ENCODE results near the gene C5orf52.
"Not testable (repeated sequence)": the region's sequence is repeated elsewhere in the genome, so short reads cannot be mapped to it uniquely, and the experiment has no call there.

C5orf52 gene

DNA sequence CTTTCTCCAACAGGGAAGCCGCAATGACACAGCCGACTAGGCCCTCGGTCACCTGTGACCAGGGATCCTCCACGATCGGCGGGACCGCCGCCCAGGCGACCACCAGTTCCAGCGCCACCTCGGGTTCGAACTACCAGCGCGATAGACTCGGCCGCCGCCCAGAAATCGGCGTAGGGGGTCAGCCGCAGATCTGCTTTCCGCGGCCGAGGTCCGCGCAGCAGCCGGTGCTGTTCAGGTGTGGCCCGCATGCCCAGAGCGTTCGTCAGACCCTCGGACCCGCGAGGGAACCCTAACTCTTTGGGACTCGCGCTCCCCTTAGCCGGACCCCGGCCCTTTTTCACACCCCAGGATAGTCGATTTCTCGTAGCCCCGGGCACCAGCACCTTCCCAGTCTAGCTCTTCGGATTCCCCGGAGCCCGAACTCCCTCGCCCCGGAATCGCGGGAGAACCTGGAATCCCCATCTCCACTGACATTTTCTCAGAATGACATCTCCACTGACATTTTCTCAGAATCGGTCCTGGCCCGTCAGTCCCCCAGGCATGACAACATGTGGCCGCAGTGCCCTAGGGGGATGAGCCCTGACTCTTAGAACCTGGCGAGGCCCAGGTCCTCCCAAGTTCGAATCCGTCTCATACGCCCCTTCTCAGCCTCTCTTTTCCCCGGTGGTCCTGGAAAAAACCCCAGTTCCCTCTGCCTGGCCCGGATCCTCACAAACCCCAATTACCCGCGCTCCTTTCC, 428 bp downstream of the C5orf52 start:
- H3K4me3 ChIP-seq (ENCODE audit: low read depth, low read length), result no peak overlapping the region
- TF ChIP-seq POLR2A (IDR thresholded peaks at IDR 0.05; ENCODE audit: extremely low read depth, insufficient read length), result no peak
- TF ChIP-seq, protein P1, sequence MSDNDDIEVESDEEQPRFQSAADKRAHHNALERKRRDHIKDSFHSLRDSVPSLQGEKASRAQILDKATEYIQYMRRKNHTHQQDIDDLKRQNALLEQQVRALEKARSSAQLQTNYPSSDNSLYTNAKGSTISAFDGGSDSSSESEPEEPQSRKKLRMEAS (IDR thresholded peaks at IDR 0.05; ENCODE audit: low read depth, low read length), result no peak
- TF ChIP-seq MYC (IDR thresholded peaks at IDR 0.05; ENCODE audit: low read depth, low read length), result no peak
- TF ChIP-seq CTCF (IDR thresholded peaks at IDR 0.05; ENCODE audit: low read depth, low read length), result no peak
- no peak for DNase-seq (ENCODE audit: low read depth)

DNA sequence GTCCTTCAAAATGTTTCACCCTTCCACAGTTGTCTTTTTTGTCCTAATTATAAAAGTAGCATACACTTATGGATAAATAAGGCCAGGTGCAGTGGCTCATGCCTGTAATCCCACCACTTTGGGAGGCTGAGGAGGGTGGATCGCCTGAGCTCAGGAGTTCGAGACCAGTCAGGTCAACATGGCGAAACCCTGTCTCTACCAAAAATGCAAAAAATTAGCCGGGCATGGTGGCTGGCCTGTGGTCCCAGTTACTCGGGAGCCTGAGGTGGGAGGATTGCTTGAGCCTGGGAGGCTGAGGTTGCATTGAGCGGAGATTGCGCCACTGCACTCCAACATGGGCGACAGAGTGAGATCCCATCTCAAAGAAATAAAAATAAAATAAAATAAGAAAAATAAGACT, 1.6 kb downstream of the C5orf52 start:
- TF ChIP-seq CTCF (IDR thresholded peaks at IDR 0.05; ENCODE audit: low read depth, low read length) (no peak), POLR2A (IDR thresholded peaks at IDR 0.05; ENCODE audit: extremely low read depth, insufficient read length) (no peak), MYC (IDR thresholded peaks at IDR 0.05; ENCODE audit: low read depth, low read length) (no peak)
- TF ChIP-seq, protein P1 (IDR thresholded peaks at IDR 0.05; ENCODE audit: low read depth, low read length), result no peak
- H3K4me3 ChIP-seq (ENCODE audit: low read depth, low read length), result no peak overlapping the region
- no peak for DNase-seq (ENCODE audit: low read depth)

- not testable (repeated sequence) for H3K4me3 ChIP-seq (ENCODE audit: low read depth, low read length); DNase-seq (ENCODE audit: low read depth)
These were observed 3.0 kb downstream of the C5orf52 start for GRCh38 chr5:157674351-157674750.

- TF ChIP-seq CTCF (IDR thresholded peaks at IDR 0.05; ENCODE audit: low read depth, low read length), result no peak
- no peak for TF ChIP-seq MYC (IDR thresholded peaks at IDR 0.05; ENCODE audit: low read depth, low read length)
- no peak for TF ChIP-seq POLR2A (IDR thresholded peaks at IDR 0.05; ENCODE audit: extremely low read depth, insufficient read length)
- TF ChIP-seq, protein P1 (IDR thresholded peaks at IDR 0.05; ENCODE audit: low read depth, low read length), result no peak
- no peak overlapping the region for H3K4me3 ChIP-seq (ENCODE audit: low read depth, low read length)
- DNase-seq (ENCODE audit: low read depth), result no peak
These were observed 6.6 kb downstream of the C5orf52 start for GRCh38 chr5:157677931-157678330.

DNA sequence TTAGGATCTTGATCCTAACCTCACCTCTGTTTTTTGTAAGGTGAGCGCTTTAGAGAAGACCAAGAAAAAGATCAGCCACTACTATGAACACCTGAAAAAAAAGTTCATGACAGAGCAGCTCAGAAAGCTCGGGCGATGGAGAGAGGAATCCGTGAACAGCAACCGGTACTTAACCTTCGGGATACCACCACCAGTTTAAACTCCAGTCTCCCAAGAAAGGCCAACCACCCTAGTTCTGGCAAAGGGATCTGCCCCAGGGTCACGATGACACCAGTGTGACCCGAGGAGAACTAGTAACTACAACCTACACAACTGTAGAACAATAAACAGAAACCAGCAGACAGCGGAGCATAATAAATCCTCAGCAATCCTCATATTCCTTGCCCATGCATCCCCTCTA, 8.5 kb downstream of the C5orf52 start:
- TF ChIP-seq, protein P1 (IDR thresholded peaks at IDR 0.05; ENCODE audit: low read depth, low read length), result no peak
- TF ChIP-seq POLR2A (IDR thresholded peaks at IDR 0.05; ENCODE audit: extremely low read depth, insufficient read length), result no peak
- no peak for TF ChIP-seq MYC (IDR thresholded peaks at IDR 0.05; ENCODE audit: low read depth, low read length)
- TF ChIP-seq CTCF (IDR thresholded peaks at IDR 0.05; ENCODE audit: low read depth, low read length), result no peak
- no peak for DNase-seq (ENCODE audit: low read depth)
- H3K4me3 ChIP-seq (ENCODE audit: low read depth, low read length), result no peak overlapping the region

DNA sequence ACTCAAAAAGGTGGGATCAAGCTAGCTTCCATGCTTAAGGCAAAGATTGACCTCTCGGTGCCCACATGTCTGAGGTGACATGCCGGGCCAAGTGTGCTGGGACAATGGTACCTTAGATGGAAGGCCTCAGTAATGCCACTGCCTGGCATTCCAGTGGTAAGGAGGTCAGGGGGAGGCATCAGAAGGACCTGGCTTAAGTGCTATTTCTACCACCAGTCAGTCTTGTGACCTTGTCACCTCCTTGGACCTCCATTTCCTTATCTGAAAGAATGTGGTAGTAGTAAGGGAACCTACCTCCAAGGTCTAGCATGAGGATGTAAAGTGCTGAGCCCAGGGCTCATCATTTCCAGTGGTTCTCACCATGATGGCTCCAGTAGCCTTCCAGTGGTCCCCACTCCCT, 8.9 kb downstream of the C5orf52 start:
- DNase-seq (ENCODE audit: low read depth), result no peak
- H3K4me3 ChIP-seq (ENCODE audit: low read depth, low read length), result no peak overlapping the region
- TF ChIP-seq, protein P1 (IDR thresholded peaks at IDR 0.05; ENCODE audit: low read depth, low read length), result no peak
- no peak for TF ChIP-seq CTCF (IDR thresholded peaks at IDR 0.05; ENCODE audit: low read depth, low read length)
- no peak for TF ChIP-seq MYC (IDR thresholded peaks at IDR 0.05; ENCODE audit: low read depth, low read length)
- no peak for TF ChIP-seq POLR2A (IDR thresholded peaks at IDR 0.05; ENCODE audit: extremely low read depth, insufficient read length)

All from NB4 (cell line).